B cell (primary cell): Measurements from ENCODE around the gene GAMT. TPM values are rescaled to one million over a fixed set of nuclear protein-coding genes. Genes with fewer than 3 reads are reported as not detected.

Experiments
- ATAC-seq: fragments of 200-7000 bp; cut with Tn5 transposase; one replicate; pipeline ENCODE4 v1.10.0; 2021; ENCODE audit warnings: low read depth, mild to moderate bottlenecking, moderate number of reproducible peaks, moderate library complexity
- CTCF ChIA-PET: fragments of 350-600 bp; sonication (Branson Sonifier 250); formaldehyde crosslinking; loops from one replicate; lab custom pipeline; 2021; ENCODE audit warnings: antibody characterized with exemption, inconsistent platforms; lab: Charles Lee
- POLR2A ChIA-PET: fragments of 350-600 bp; sonication (Branson Sonifier 250); formaldehyde crosslinking; loops from one replicate; lab custom pipeline; 2021; ENCODE audit warnings: antibody characterized with exemption; lab: Charles Lee
- DNase-seq: peaks from one replicate; pipeline ENCODE4 v3.0.0; 2013
- H2AFZ ChIP-seq: 2 replicates; pipeline ENCODE4 v1.6.1; 2012; ENCODE audit warnings: mild to moderate bottlenecking, low read depth, low read length; ENCODE audit not compliant: insufficient read depth, poor library complexity, severe bottlenecking
- H3K27ac ChIP-seq, 2 donors: 1 replicate in 1 of 2; 2 replicates in 1 of 2; pipeline ENCODE4 v1.5.1; 2012 to 2013; ENCODE audit warnings: low read length in 2 of 2, mild to moderate bottlenecking in 2 of 2, moderate library complexity in 1 of 2
- H3K27me3 ChIP-seq, 4 experiments: fragments of 200-600 bp in 1 of 4; sonication (generic) in 1 of 4; replicated peaks in 1 of 4; 1 replicate in 2 of 4; 2 replicates in 2 of 4; pipeline versions ENCODE4 v1.6.1 to v1.7.0; 2013 to 2016; ENCODE audit warnings: low read length in 3 of 4, mild to moderate bottlenecking in 2 of 4, mixed read lengths in 1 of 4, moderate library complexity in 1 of 4; ENCODE audit not compliant: insufficient read depth in 4 of 4, control insufficient read depth in 3 of 4; ENCODE audit errors: control extremely low read depth in 1 of 4
- H3K36me3 ChIP-seq, 2 experiments: replicated peaks in 1 of 2; 1 replicate in 1 of 2; 2 replicates in 1 of 2; pipeline versions ENCODE4 v1.6.1 to v1.7.1; 2013; ENCODE audit warnings: low read length in 1 of 2; ENCODE audit not compliant: insufficient read depth in 2 of 2, control insufficient read depth in 1 of 2; ENCODE audit errors: control extremely low read depth in 1 of 2, extremely low read depth in 1 of 2
- H3K4me1 ChIP-seq, 2 donors: fragments of 200-600 bp in 1 of 2; sonication (generic) in 1 of 2; 1 replicate in 1 of 2; 2 replicates in 1 of 2; pipeline versions ENCODE4 v1.5.1 to v1.6.1; 2013 to 2017; ENCODE audit warnings: low read length in 2 of 2; ENCODE audit not compliant: control insufficient read depth in 2 of 2, insufficient read depth in 2 of 2
- H3K4me2 ChIP-seq: replicated peaks from 2 replicates; pipeline ENCODE3; 2012; ENCODE audit warnings: mild to moderate bottlenecking, low read depth, low read length; ENCODE audit not compliant: poor library complexity, severe bottlenecking
- H3K4me3 ChIP-seq, 5 experiments: fragments of 200-600 bp in 1 of 5; sonication (generic) in 1 of 5; 1 replicate in 3 of 5; 2 replicates in 2 of 5; pipeline versions ENCODE4 v1.5.1 to v1.7.0; 2011 to 2016; ENCODE audit warnings: low read length in 4 of 5, mild to moderate bottlenecking in 4 of 5, low read depth in 2 of 5, control low read depth in 1 of 5, moderate library complexity in 1 of 5; ENCODE audit not compliant: insufficient read depth in 1 of 5; ENCODE audit errors: control extremely low read depth in 1 of 5, extremely low read depth in 1 of 5
- H3K79me2 ChIP-seq: fragments of 200-600 bp; sonication (generic); one replicate; pipeline ENCODE4 v1.6.0; 2016; ENCODE audit warnings: low read length; ENCODE audit not compliant: control insufficient read depth, insufficient read depth
- H3K9ac ChIP-seq: fragments of 200-600 bp; sonication (generic); 2 replicates; pipeline ENCODE4 v1.6.1; 2017; ENCODE audit warnings: mild to moderate bottlenecking, low read length, moderate library complexity
- H3K9me3 ChIP-seq, 3 donors: one replicate each; pipeline versions ENCODE4 v1.6.1 to v1.7.1; 2013; ENCODE audit warnings: low read length in 2 of 3; ENCODE audit not compliant: control insufficient read depth in 2 of 3, insufficient read depth in 1 of 3; ENCODE audit errors: control extremely low read depth in 1 of 3
- H4K20me1 ChIP-seq: 2 replicates; pipeline ENCODE4 v1.6.0; 2012; ENCODE audit warnings: mild to moderate bottlenecking, low read length; ENCODE audit not compliant: insufficient read depth, control insufficient read depth, poor library complexity, severe bottlenecking
- H3K27ac Mint-ChIP-seq: one replicate; pipeline ENCODE4 v1.8.0; 2021; ENCODE audit warnings: mixed read lengths
- H3K27me3 Mint-ChIP-seq: one replicate; pipeline ENCODE4 v1.8.0; 2021; ENCODE audit warnings: mixed read lengths
- H3K4me1 Mint-ChIP-seq: one replicate; pipeline ENCODE4 v1.8.0; 2021; ENCODE audit warnings: mixed read lengths
- H3K4me3 Mint-ChIP-seq: one replicate; pipeline ENCODE4 v1.8.0; 2021; ENCODE audit warnings: mixed read lengths
- H3K9me3 Mint-ChIP-seq: one replicate; pipeline ENCODE4 v1.8.0; 2022; ENCODE audit warnings: mixed read lengths; ENCODE audit not compliant: insufficient read depth
- EZH2 ChIP-seq: IDR thresholded peaks from 2 replicates; pipeline ENCODE4 v1.6.1; 2012; ENCODE audit warnings: borderline replicate concordance, low read depth, mild to moderate bottlenecking, moderate library complexity, low read length; ENCODE audit not compliant: insufficient read depth, poor library complexity, severe bottlenecking
- WGBS: methylation state at CpG from one replicate; pipeline ENCODE4 v1.1.5; 2013; ENCODE audit warnings: missing lambda C conversion rate; ENCODE audit not compliant: insufficient coverage; 5-methylcytosine and 5-hydroxymethylcytosine counted together
- intact Hi-C: fragments of 100-400 bp; cut with micrococcal nuclease; formaldehyde crosslinking; loops from one replicate; pipeline ENCODE4 v1.10.0; 2022
- polyA plus RNA-seq: library from polyadenylated mRNA; depleted of rRNA; stranded (reverse); fragments of >200 nt; gene quantifications from 2 replicates; pipeline ENCODE4 v1.2.3, GENCODE V29; 2012
- total RNA-seq, 2 donors: library from RNA; stranded (reverse); fragments of 120-200 nt in 1 of 2; gene quantifications; 1 replicate in 1 of 2; 2 replicates in 1 of 2; pipeline versions ENCODE4 v1.2.3 to v1.2.4, GENCODE V29; 2013 to 2022
- TF ChIP-seq, protein P1 (sequence below): fragments of 200-600 bp; IDR thresholded peaks from one replicate; pipeline ENCODE4 v1.8.0; 2022; ENCODE audit warnings: antibody characterized with exemption, mild to moderate bottlenecking

Gene GAMT
- total and polyA plus RNA-seq, 2 donors (not counting 1 experiment from before 2014, with no cell fraction given), result 8.8 to 12.1 TPM

- H3K27ac Mint-ChIP-seq, result peak overlapping the region; percentile 92
- peak overlapping the region; percentile 78 to 95 for H3K27ac ChIP-seq
- ChIA-PET POLR2A (interaction anchor here (0.6 to 1.2 kb wide), 6 partner anchors 50 to 489 kb away, joined by 3 to 9 read pairs (median 4); partner anchors contain the start of gene CIRBP), CTCF (interaction anchor here (0.9 kb wide), 1 partner anchor 26 kb away, joined by 3 read pairs; no protein-coding TSS in a partner anchor)
- no peaks in the 10 kb centered on the region for H3K9me3 Mint-ChIP-seq
- under 1% methylated on average over 63 of the region's 69 CpGs for WGBS
- peaks cover 44% of the 10 kb centered on the region for H3K4me1 Mint-ChIP-seq
- H3K4me3 Mint-ChIP-seq, result peak overlapping the region; percentile 92
- peak overlapping the region; percentile 88 for H3K9ac ChIP-seq
- DNase-seq (peak; percentile 68), ATAC-seq (no peak)
- H3K4me2 ChIP-seq, result peak overlapping the region; percentile 92
- peaks cover 0 to 9% of the 10 kb centered on the region in 2 experiments for H3K36me3 ChIP-seq
- H3K4me3 ChIP-seq, result peak overlapping the region; percentile 48 to 99 (median 92)
- H3K9me3 ChIP-seq, result no peaks in the 10 kb centered on the region
- H3K79me2 ChIP-seq, result peaks cover 58% of the 10 kb centered on the region
- peaks cover 0 to 6% (median 0%) of the 10 kb centered on the region in 4 experiments for H3K27me3 ChIP-seq
- peak overlapping the region; percentile 42 for H2AFZ ChIP-seq
- no peaks in the 10 kb centered on the region for H3K27me3 Mint-ChIP-seq
- peaks cover 25 to 47% of the 10 kb centered on the region in 2 donors for H3K4me1 ChIP-seq
- peaks cover 59% of the 10 kb centered on the region for H4K20me1 ChIP-seq
- intact Hi-C loops, result loop anchor here (5.0 kb wide), 1 partner anchor 836 kb away; the partner anchor contains the start of gene BSG
- TF ChIP-seq, protein P1, sequence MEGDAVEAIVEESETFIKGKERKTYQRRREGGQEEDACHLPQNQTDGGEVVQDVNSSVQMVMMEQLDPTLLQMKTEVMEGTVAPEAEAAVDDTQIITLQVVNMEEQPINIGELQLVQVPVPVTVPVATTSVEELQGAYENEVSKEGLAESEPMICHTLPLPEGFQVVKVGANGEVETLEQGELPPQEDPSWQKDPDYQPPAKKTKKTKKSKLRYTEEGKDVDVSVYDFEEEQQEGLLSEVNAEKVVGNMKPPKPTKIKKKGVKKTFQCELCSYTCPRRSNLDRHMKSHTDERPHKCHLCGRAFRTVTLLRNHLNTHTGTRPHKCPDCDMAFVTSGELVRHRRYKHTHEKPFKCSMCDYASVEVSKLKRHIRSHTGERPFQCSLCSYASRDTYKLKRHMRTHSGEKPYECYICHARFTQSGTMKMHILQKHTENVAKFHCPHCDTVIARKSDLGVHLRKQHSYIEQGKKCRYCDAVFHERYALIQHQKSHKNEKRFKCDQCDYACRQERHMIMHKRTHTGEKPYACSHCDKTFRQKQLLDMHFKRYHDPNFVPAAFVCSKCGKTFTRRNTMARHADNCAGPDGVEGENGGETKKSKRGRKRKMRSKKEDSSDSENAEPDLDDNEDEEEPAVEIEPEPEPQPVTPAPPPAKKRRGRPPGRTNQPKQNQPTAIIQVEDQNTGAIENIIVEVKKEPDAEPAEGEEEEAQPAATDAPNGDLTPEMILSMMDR, result no peak
- TF ChIP-seq EZH2, result no peak
These were observed 7.2 kb upstream of the GAMT start for GRCh38 chr19:1408300-1409203.
